ENCODE results near the gene PRKN. TPM values are rescaled to one million over a fixed set of nuclear protein-coding genes. Genes with fewer than 3 reads are reported as not detected.

PRKN gene
- total and polyA plus RNA-seq, 8 donors = 0.82 to 7.2 (median 2.9) TPM

- 57% methylated on average over 7 of the region's 7 CpGs for WGBS, 2 donors
- H3K36me3 ChIP-seq = no peaks in the 10 kb centered on the region
These were observed 1083.0 kb downstream of the PRKN start for GRCh38 chr6:161644521-161644920.

DNA sequence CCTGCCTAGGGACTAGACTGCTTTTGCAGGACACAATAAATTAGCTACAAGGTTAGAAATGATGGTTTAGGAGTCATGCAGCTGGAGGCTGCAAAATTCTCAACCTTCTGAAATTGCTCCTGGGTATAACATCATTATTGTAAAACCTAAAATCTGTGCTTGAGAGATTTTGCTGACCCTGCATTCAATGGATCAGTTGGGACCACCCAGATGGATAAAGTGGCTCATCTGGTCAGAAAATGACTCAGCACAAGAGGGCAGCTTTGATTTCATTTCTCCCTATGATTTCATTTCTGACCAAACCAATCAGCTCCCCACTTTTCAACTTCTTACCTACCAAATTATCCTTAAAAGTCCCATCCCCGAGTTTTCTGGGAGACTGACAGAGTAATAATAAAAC, 1086.4 kb downstream of the PRKN start:
- DNase-seq = no peak
- WGBS, 2 donors = 69 to 75% methylated on average over 1 of the region's 1 CpG
- Histone ChIP-seq H3K36me3 (no peaks in the 10 kb centered on the region), H3K27me3 (no peaks in the 10 kb centered on the region), H3K4me1 (no peaks in the 10 kb centered on the region), H3K4me3 (no peak overlapping the region), H3K27ac (no peak overlapping the region), H3K9me3 (no peaks in the 10 kb centered on the region)
- TF ChIP-seq, protein P1, sequence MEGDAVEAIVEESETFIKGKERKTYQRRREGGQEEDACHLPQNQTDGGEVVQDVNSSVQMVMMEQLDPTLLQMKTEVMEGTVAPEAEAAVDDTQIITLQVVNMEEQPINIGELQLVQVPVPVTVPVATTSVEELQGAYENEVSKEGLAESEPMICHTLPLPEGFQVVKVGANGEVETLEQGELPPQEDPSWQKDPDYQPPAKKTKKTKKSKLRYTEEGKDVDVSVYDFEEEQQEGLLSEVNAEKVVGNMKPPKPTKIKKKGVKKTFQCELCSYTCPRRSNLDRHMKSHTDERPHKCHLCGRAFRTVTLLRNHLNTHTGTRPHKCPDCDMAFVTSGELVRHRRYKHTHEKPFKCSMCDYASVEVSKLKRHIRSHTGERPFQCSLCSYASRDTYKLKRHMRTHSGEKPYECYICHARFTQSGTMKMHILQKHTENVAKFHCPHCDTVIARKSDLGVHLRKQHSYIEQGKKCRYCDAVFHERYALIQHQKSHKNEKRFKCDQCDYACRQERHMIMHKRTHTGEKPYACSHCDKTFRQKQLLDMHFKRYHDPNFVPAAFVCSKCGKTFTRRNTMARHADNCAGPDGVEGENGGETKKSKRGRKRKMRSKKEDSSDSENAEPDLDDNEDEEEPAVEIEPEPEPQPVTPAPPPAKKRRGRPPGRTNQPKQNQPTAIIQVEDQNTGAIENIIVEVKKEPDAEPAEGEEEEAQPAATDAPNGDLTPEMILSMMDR (IDR thresholded peaks at IDR 0.05) = no peak
- intact Hi-C loops (cut with DNase I) = no loop called here
- ATAC-seq = no peak
- FAIRE-seq = no peak

More at GRCh38 chr6:161644521-161644920, 1083.0 kb downstream of the PRKN start:
- ATAC-seq (no peak), FAIRE-seq (no peak), DNase-seq (no peak)
- H3K4me3 ChIP-seq = no peak overlapping the region
- H3K9me3 ChIP-seq = no peaks in the 10 kb centered on the region
- intact Hi-C loops (cut with DNase I) = no loop called here
- H3K4me1 ChIP-seq = no peaks in the 10 kb centered on the region
- H3K27ac ChIP-seq = no peak overlapping the region
- no peaks in the 10 kb centered on the region for H3K27me3 ChIP-seq
- TF ChIP-seq, protein P1 (IDR thresholded peaks at IDR 0.05) = no peak

DNA sequence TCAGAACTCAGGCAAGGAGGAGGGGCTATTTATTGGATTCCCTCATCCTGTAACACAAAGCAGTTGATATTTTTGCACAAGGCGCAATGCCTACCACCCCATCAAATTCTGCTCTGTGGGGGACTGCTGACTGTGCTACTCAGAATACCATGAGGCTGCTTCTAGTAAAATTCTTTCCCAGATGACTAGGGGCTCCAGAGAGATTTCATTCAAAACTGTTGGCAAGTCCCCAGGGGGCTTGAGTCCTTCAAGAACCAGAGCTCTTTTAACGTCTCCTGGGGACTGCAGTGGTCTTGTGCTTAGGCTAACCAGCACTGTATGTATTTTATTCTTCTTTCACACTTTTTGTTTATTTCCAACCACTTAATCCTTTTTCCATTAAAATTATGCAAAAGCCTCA, 1087.8 kb downstream of the PRKN start:
- WGBS, 2 donors = 90% methylated on average over 2 of the region's 2 CpGs
- H3K27ac ChIP-seq = no peak overlapping the region
- DNase-seq (no peak), FAIRE-seq (no peak), ATAC-seq (no peak)
- H3K9me3 ChIP-seq = no peaks in the 10 kb centered on the region
- H3K4me1 ChIP-seq = no peaks in the 10 kb centered on the region
- no peaks in the 10 kb centered on the region for H3K27me3 ChIP-seq
- intact Hi-C loops (cut with DNase I) = no loop called here
- TF ChIP-seq, protein P1 (IDR thresholded peaks at IDR 0.05) = no peak
- H3K4me3 ChIP-seq = no peak overlapping the region
- no peaks in the 10 kb centered on the region for H3K36me3 ChIP-seq

DNA sequence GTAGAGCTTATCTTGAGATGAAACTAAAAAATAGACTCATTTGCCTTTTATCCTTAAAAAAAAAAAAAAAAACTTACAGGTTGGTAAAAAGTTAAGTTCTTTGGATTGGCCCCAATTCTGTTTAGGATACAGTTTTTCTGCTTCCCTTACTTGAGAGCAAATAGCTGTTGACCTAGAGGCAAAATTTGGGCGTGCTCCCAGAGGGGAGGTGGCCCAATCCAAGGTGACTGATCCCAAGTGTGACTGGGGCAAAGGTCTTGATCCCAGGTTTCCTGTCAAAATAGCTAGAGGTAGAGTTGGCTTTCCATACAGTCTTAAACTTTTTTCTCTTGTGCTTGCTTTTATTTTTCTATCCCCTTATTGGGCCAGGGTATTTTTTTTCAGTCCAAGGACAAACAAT, 1089.9 kb downstream of the PRKN start:
- H3K4me1 ChIP-seq = no peaks in the 10 kb centered on the region
- DNase-seq (no peak), FAIRE-seq (no peak), ATAC-seq (no peak)
- no peaks in the 10 kb centered on the region for H3K36me3 ChIP-seq
- H3K27me3 ChIP-seq = no peaks in the 10 kb centered on the region
- TF ChIP-seq, protein P1 (IDR thresholded peaks at IDR 0.05) = no peak
- whole genome bisulfite sequencing, 2 donors = 60 to 65% methylated on average over 1 of the region's 1 CpG
- no peak overlapping the region for H3K27ac ChIP-seq
- intact Hi-C loops (cut with DNase I) = no loop called here
- no peak overlapping the region for H3K4me3 ChIP-seq
- no peaks in the 10 kb centered on the region for H3K9me3 ChIP-seq

DNA sequence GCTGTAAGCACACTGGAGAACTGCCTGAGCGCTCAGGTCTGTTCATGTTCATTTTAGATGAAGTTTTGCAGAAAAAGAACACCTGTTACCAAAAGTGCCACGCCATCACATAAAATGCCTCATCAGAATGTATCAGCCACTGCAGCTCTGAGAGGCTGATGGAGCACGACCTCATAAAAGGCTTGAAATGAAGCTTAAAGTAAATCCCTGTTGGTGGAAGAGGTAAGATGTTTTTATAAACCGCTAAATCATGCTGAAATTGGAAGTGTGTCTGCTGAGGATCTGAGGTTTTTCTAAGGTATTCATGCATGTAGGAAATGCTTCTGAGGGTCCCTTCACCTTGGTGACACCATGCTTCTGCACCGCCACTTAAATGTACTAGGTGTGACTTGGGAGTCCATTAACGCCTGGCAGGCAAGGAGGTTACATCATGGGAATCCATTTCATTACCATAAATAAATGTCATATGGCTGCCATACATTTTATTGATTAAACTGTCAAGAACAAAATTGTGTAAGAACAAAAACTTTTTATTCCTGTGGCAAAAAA, 1090.6 kb downstream of the PRKN start:
- FAIRE-seq = no peak
- no peak overlapping the region for H3K4me3 ChIP-seq
- intact Hi-C loops (cut with DNase I) = no loop called here
- TF ChIP-seq, protein P1 (IDR thresholded peaks at IDR 0.05) = no peak
- no peak for DNase-seq
- H3K4me1 ChIP-seq = no peaks in the 10 kb centered on the region
- no peaks in the 10 kb centered on the region for H3K36me3 ChIP-seq
- no peaks in the 10 kb centered on the region for H3K27me3 ChIP-seq
- H3K9me3 ChIP-seq = no peaks in the 10 kb centered on the region
- ATAC-seq = no peak
- no peak overlapping the region for H3K27ac ChIP-seq
- WGBS, 2 donors = 94 to 97% methylated on average over 6 of the region's 6 CpGs

Data from pancreas (tissue), 10 donors.